GM12878 (cell line): ENCODE measurements around the gene ROBO4. TPM values are rescaled to one million over a fixed set of nuclear protein-coding genes. Genes with fewer than 3 reads are reported as not detected.

Source experiments
- ATAC-seq: fragments of 200-7000 bp; cut with Tn5 transposase; 3 replicates; pipeline ENCODE4 v1.9.1; 2020; ENCODE audit warnings: mild to moderate bottlenecking, moderate library complexity
- BruUV-seq: library from RNA; stranded (reverse); fragments of 400-500 nt; replicated peaks from 2 replicates; lab custom pipeline; 2021; lab: Mats Ljungman, UMichigan
- CTCF ChIA-PET: fragments of 300-600 bp; sonication (Branson Sonifier 250); formaldehyde crosslinking; extraction: SDS; loops from one replicate; lab custom pipeline; 2021; ENCODE audit warnings: inconsistent platforms; lab: Yijun Ruan, JAX
- POLR2A ChIA-PET: fragments of 350-600 bp; formaldehyde crosslinking; extraction: SDS; loops from one replicate; lab custom pipeline; 2021; ENCODE audit warnings: inconsistent platforms; lab: Charles Lee
- RAD21 ChIA-PET: fragments of 300-600 bp; sonication (Branson Sonifier 250); formaldehyde crosslinking; loops from one replicate; lab custom pipeline; 2023; ENCODE audit warnings: antibody characterized with exemption; ENCODE audit not compliant: unreplicated experiment; lab: Charles Lee
- SMC1A ChIA-PET: fragments of 300-600 bp; sonication (Branson Sonifier 250); formaldehyde crosslinking; loops from one replicate; lab custom pipeline; 2023; ENCODE audit not compliant: unreplicated experiment, uncharacterized antibody; lab: Charles Lee
- DNase-seq: peaks from one replicate; pipeline ENCODE4 v3.0.0-alpha.2; 2011; ENCODE audit warnings: low read depth, low spot score
- FAIRE-seq: peaks from 3 replicates; lab custom pipeline; 2011; peaks lifted over from hg19 to GRCh38; lab: Jason Lieb, UNC
- H2AFZ ChIP-seq: 2 replicates; pipeline ENCODE4 v1.6.0; 2011; ENCODE audit warnings: low read depth, low read length, control low read depth; ENCODE audit not compliant: control insufficient read depth
- H3K27ac ChIP-seq: 2 replicates; pipeline ENCODE4 v1.5.1; 2011; ENCODE audit warnings: control low read depth; ENCODE audit not compliant: control insufficient read depth, insufficient read depth
- H3K27me3 ChIP-seq, 2 experiments: replicated peaks in 1 of 2; 2 replicates each; pipeline versions ENCODE4 v1.6.0 to v1.6.1; 2011; ENCODE audit warnings: low read length in 1 of 2; ENCODE audit not compliant: control insufficient read depth in 2 of 2, insufficient read depth in 2 of 2
- H3K36me3 ChIP-seq, 2 experiments: 2 replicates each; pipeline ENCODE4 v1.5.1; 2011; ENCODE audit warnings: low read length in 1 of 2; ENCODE audit not compliant: control insufficient read depth in 2 of 2, insufficient read depth in 2 of 2
- H3K4me1 ChIP-seq: 2 replicates; pipeline ENCODE4 v1.6.1; 2011; ENCODE audit warnings: mild to moderate bottlenecking, low read length, moderate library complexity, mixed read lengths; ENCODE audit not compliant: control insufficient read depth, insufficient read depth
- H3K4me2 ChIP-seq: 2 replicates; pipeline ENCODE4 v1.6.0; 2011; ENCODE audit warnings: control low read depth; ENCODE audit not compliant: control insufficient read depth, insufficient read depth
- H3K4me3 ChIP-seq: fragments of 200-600 bp; sonication (generic); 2 replicates; pipeline ENCODE4 v1.5.1; 2016
- H3K79me2 ChIP-seq: 2 replicates; pipeline ENCODE4 v1.6.0; 2011; ENCODE audit warnings: low read length; ENCODE audit not compliant: control insufficient read depth, insufficient read depth
- H3K9ac ChIP-seq: 2 replicates; pipeline ENCODE4 v1.8.0; 2011; ENCODE audit warnings: low read length, control low read depth, mixed read lengths; ENCODE audit not compliant: control insufficient read depth, insufficient read depth
- H3K9me3 ChIP-seq: replicated peaks from 3 replicates; pipeline ENCODE4 v1.5.1; 2011; ENCODE audit warnings: mild to moderate bottlenecking, low read length; ENCODE audit not compliant: control insufficient read depth, insufficient read depth
- H4K20me1 ChIP-seq: 2 replicates; pipeline ENCODE4 v1.6.0; 2011; ENCODE audit not compliant: control insufficient read depth, insufficient read depth
- BHLHE40 ChIP-seq, 2 experiments: fragments of 450-650 bp in 1 of 2; IDR thresholded peaks; 2 replicates each; pipeline ENCODE4 v1.6.1; 2011 to 2017; ENCODE audit warnings: low read depth in 2 of 2, borderline replicate concordance in 1 of 2, improper control_type of control experiment in 1 of 2, low read length in 1 of 2, mild to moderate bottlenecking in 1 of 2
- BMI1 ChIP-seq: fragments of 450-650 bp; IDR thresholded peaks from 2 replicates; pipeline ENCODE4 v1.6.1; 2016; ENCODE audit warnings: mild to moderate bottlenecking, moderate library complexity, borderline replicate concordance
- CHD2 ChIP-seq: IDR thresholded peaks from 2 replicates; pipeline ENCODE4 v1.6.1; 2011; ENCODE audit warnings: low read depth, low read length, improper control_type of control experiment, borderline replicate concordance
- CTCF ChIP-seq, 3 experiments: IDR thresholded peaks in 2 of 3; conservative IDR thresholded peaks in 1 of 3; 2 replicates each; pipeline ENCODE4 v1.5.1; 2011; ENCODE audit warnings: low read depth in 3 of 3, low read length in 3 of 3, mild to moderate bottlenecking in 3 of 3, control low read depth in 2 of 3, moderate library complexity in 2 of 3, inconsistent platforms in 1 of 3, mixed read lengths in 1 of 3; ENCODE audit not compliant: control insufficient read depth in 2 of 3, insufficient read depth in 1 of 3; ENCODE audit errors: extremely low read depth in 1 of 3
- E2F4 ChIP-seq: IDR thresholded peaks from 2 replicates; pipeline ENCODE4 v1.6.1; 2012; ENCODE audit warnings: low read depth, low read length, improper control_type of control experiment
- HDAC2 ChIP-seq: fragments of 200-600 bp; sonication (generic); IDR thresholded peaks from 2 replicates; pipeline ENCODE4 v1.6.1; 2017
- JUNB ChIP-seq: IDR thresholded peaks from 2 replicates; pipeline ENCODE4 v1.6.1; 2016; ENCODE audit warnings: antibody characterized with exemption, mild to moderate bottlenecking
- LARP7 ChIP-seq: fragments of 450-650 bp; IDR thresholded peaks from 2 replicates; pipeline ENCODE4 v1.6.1; 2017; ENCODE audit warnings: mild to moderate bottlenecking
- NFYB ChIP-seq: IDR thresholded peaks from 2 replicates; pipeline ENCODE4 v1.6.1; 2011; ENCODE audit warnings: low read depth, mild to moderate bottlenecking, low read length, improper control_type of control experiment, moderate library complexity; ENCODE audit not compliant: insufficient read depth
- NKRF ChIP-seq: fragments of 450-650 bp; conservative IDR thresholded peaks from 2 replicates; pipeline ENCODE4 v1.6.1; 2017; ENCODE audit warnings: mild to moderate bottlenecking, moderate library complexity
- PAX5 ChIP-seq: IDR thresholded peaks from 2 replicates; pipeline ENCODE4 v1.6.1; 2011; ENCODE audit warnings: low read depth, low read length, borderline replicate concordance
- RCOR1 ChIP-seq: conservative IDR thresholded peaks from 2 replicates; pipeline ENCODE4 v1.6.1; 2012; ENCODE audit warnings: low read depth, low read length, improper control_type of control experiment
- SRF ChIP-seq, 2 experiments: IDR thresholded peaks; 2 replicates each; pipeline ENCODE4 v1.6.1; 2011; ENCODE audit warnings: low read depth in 2 of 2, low read length in 2 of 2, mild to moderate bottlenecking in 1 of 2, moderate library complexity in 1 of 2
- STAT3 ChIP-seq: IDR thresholded peaks from 2 replicates; pipeline ENCODE4 v1.6.1; 2011; ENCODE audit warnings: low read depth, low read length, improper control_type of control experiment
- TCF7 ChIP-seq: IDR thresholded peaks from 2 replicates; pipeline ENCODE4 v1.6.1; 2014; ENCODE audit warnings: antibody characterized with exemption, borderline replicate concordance
- USF2 ChIP-seq: IDR thresholded peaks from 2 replicates; pipeline ENCODE4 v1.6.1; 2011; ENCODE audit warnings: low read depth, low read length, improper control_type of control experiment, borderline replicate concordance
- YBX1 ChIP-seq: fragments of 450-650 bp; IDR thresholded peaks from 2 replicates; pipeline ENCODE4 v1.6.1; 2016; ENCODE audit warnings: antibody characterized with exemption
- WGBS: methylation state at CpG from one replicate; pipeline ENCODE4 v1.1.6; 2016; ENCODE audit warnings: low lambda C conversion rate; ENCODE audit not compliant: insufficient replicate concordance, insufficient coverage; ENCODE audit errors: missing lambda C conversion rate; 5-methylcytosine and 5-hydroxymethylcytosine counted together
- in situ Hi-C: fragments of 300-500 bp; cut with MboI; formaldehyde crosslinking; loops from 9 replicates; pipeline ENCODE4 v1.14.3; 2018; ENCODE audit warnings: mixed read lengths
- intact Hi-C: fragments of 100-400 bp; cut with micrococcal nuclease; formaldehyde crosslinking; loops from one replicate; pipeline ENCODE4 v1.14.2; 2022; ENCODE audit not compliant: unreplicated experiment
- polyA plus RNA-seq, 11 experiments: library from polyadenylated mRNA; depleted of rRNA in 4 of 11; unstranded in 6 of 11; stranded (reverse) in 5 of 11; fragments of >200 nt; fragmentation: Nextera tagmentation in 4 of 11; fragmentation: Illumina TruSeq in 1 of 11; extraction: Ambion mirVana in 4 of 11; extraction: Trizol in 1 of 11; gene quantifications; 1 replicate in 1 of 11; 2 replicates in 10 of 11; pipeline versions ENCODE4 v1.2.1 to v1.2.3, GENCODE V29; 2011 to 2016; ENCODE audit warnings: inconsistent platforms in 2 of 11, missing spikeins in 2 of 11, low read depth in 1 of 11
- total RNA-seq, 4 experiments: library from RNA; depleted of rRNA in 3 of 4; stranded (reverse); fragments of >200 nt in 3 of 4; fragmentation: Illumina TruSeq in 1 of 4; extraction: Trizol in 1 of 4; gene quantifications; 2 replicates each; pipeline versions ENCODE4 v1.2.1 to v1.2.3, GENCODE V29; 2013 to 2021

The ROBO4 gene
- total and polyA plus RNA-seq, 10 of the 15 experiments (the other 5 are each of a cell fraction or from before 2014, with no cell fraction given): not detected

- whole genome bisulfite sequencing: 4% methylated on average over 50 of the region's 69 CpGs
- Histone ChIP-seq H3K36me3 (no peaks in the 10 kb centered on the region), H3K27ac (no peak overlapping the region), H3K79me2 (no peaks in the 10 kb centered on the region), H3K4me2 (peak overlapping the region; percentile 99), H3K4me1 (no peaks in the 10 kb centered on the region), H3K9ac (peak overlapping the region; percentile 34; the same call in 1 of the 2 replicates), H3K27me3 (peaks cover 0 to 1% of the 10 kb centered on the region in 2 experiments; a peak in 3 of 4 replicates), H3K9me3 (no peaks in the 10 kb centered on the region), H3K4me3 (peak overlapping the region; percentile 78), H2AFZ (peak overlapping the region; percentile 95), H4K20me1 (no peaks in the 10 kb centered on the region)
- in situ Hi-C loops: no loop called here
- intact Hi-C loops: no loop called here
- ChIA-PET RAD21 (interaction anchor here (1.2 kb wide), 1 partner anchor 231 kb away, joined by 3 read pairs; no protein-coding TSS in a partner anchor), CTCF (interaction anchor here (0.6 to 1.6 kb wide), 17 partner anchors 11 to 826 kb away, joined by 3 to 7 read pairs (median 3); partner anchors contain the start of genes CCDC15 and TBRG1), SMC1A (interaction anchor here (0.8 to 1.2 kb wide), 2 partner anchors 77 to 481 kb away, joined by 3 read pairs; partner anchors contain the start of gene CCDC15), POLR2A (no interaction called here)
- no TSS peak for BruUV-seq
- peak; percentile 5 for DNase-seq
- no peak for FAIRE-seq
- peak; percentile 98 for ATAC-seq
- TF ChIP-seq BHLHE40 (IDR thresholded peaks at IDR 0.05; ENCODE audit: borderline replicate concordance in 1 of 2, low read depth in 2 of 2, low read length in 1 of 2): 0 out of 4 replicates have a peak, but pooled peaks have one; percentile 28 to 41
- TF ChIP-seq YBX1: no peak
- 0 out of 2 replicates have a peak, but pooled peaks have one; percentile 20 for TF ChIP-seq CHD2
- TF ChIP-seq CTCF (IDR thresholded peaks at IDR 0.05 in 2 of 3, conservative IDR thresholded peaks at IDR 0.05 in 1 of 3; ENCODE audit: control insufficient read depth in 2 of 3, extremely low read depth in 1 of 3, insufficient read depth in 1 of 3, low read depth in 3 of 3, low read length in 3 of 3): peak; percentile 69 to 81 (median 80)
- no peak for TF ChIP-seq HDAC2
- no peak for TF ChIP-seq USF2
- peak; percentile 53; the same call in 1 of the 2 replicates for TF ChIP-seq LARP7
- no peak for TF ChIP-seq E2F4
- TF ChIP-seq BMI1: no peak
- no peak for TF ChIP-seq SRF (IDR thresholded peaks at IDR 0.05; ENCODE audit: low read depth in 2 of 2, low read length in 2 of 2)
- TF ChIP-seq PAX5: no peak
- no peak for TF ChIP-seq STAT3
- no peak for TF ChIP-seq NFYB
- no peak for TF ChIP-seq TCF7
- TF ChIP-seq RCOR1: no peak
- no peak for TF ChIP-seq JUNB
- TF ChIP-seq NKRF: no peak
Measured at GRCh38 chr11:124875943-124876817, 21.5 kb downstream of the ROBO4 start.
